OCI-LY1 (cell line): ENCODE results near the gene PICALM.

Source experiments
- H2AFZ ChIP-seq: fragments of 200-600 bp; sonication (generic), shearing (Covaris generic); 2 replicates; pipeline ENCODE4 v1.6.0; 2014; ENCODE audit warnings: antibody characterized with exemption, mild to moderate bottlenecking, low read length
- H3F3A ChIP-seq: fragments of 200-600 bp; sonication (generic), shearing (Covaris generic); 2 replicates; pipeline ENCODE4 v1.6.0; 2014; ENCODE audit warnings: mild to moderate bottlenecking, antibody characterized with exemption, low read length, moderate library complexity; ENCODE audit not compliant: insufficient read depth
- H3K27ac ChIP-seq: fragments of 200-600 bp; sonication (generic); 2 replicates; pipeline ENCODE4 v1.5.1; 2014; ENCODE audit warnings: low read length, mixed run types, mild to moderate bottlenecking, low read depth; ENCODE audit not compliant: poor library complexity, severe bottlenecking
- H3K27me3 ChIP-seq: fragments of 200-600 bp; sonication (generic); 2 replicates; pipeline ENCODE4 v1.6.0; 2014; ENCODE audit warnings: antibody characterized with exemption, mild to moderate bottlenecking, low read length, moderate library complexity; ENCODE audit not compliant: insufficient read depth
- H3K36me3 ChIP-seq: fragments of 200-600 bp; sonication (generic); 2 replicates; pipeline ENCODE4 v1.6.1; 2014; ENCODE audit warnings: mild to moderate bottlenecking, antibody characterized with exemption, low read length, moderate library complexity, mixed read lengths; ENCODE audit not compliant: insufficient read depth
- H3K4me1 ChIP-seq: fragments of 200-600 bp; sonication (generic); 2 replicates; pipeline ENCODE4 v1.5.1; 2014; ENCODE audit warnings: mild to moderate bottlenecking, low read length, moderate library complexity; ENCODE audit not compliant: insufficient read depth, severe bottlenecking
- H3K4me2 ChIP-seq: fragments of 200-600 bp; sonication (generic), shearing (Covaris generic); 2 replicates; pipeline ENCODE4 v1.6.1; 2014; ENCODE audit warnings: low read length
- H3K4me3 ChIP-seq: fragments of 200-600 bp; sonication (generic); 2 replicates; pipeline ENCODE4 v1.5.1; 2014; ENCODE audit warnings: low read length, low read depth, mild to moderate bottlenecking, mixed read lengths; ENCODE audit not compliant: poor library complexity, severe bottlenecking
- H3K79me2 ChIP-seq: fragments of 200-600 bp; shearing (Covaris generic); 2 replicates; pipeline ENCODE4 v1.6.1; 2016; ENCODE audit warnings: mixed run types, low read length, mixed read lengths; ENCODE audit not compliant: insufficient read depth
- H3K9ac ChIP-seq: fragments of 200-600 bp; sonication (generic), shearing (Covaris generic); 2 replicates; pipeline ENCODE4 v1.6.1; 2014; ENCODE audit warnings: mild to moderate bottlenecking, low read length, mixed read lengths
- H3K9me2 ChIP-seq: fragments of 200-600 bp; sonication (generic), shearing (Covaris generic); 2 replicates; pipeline ENCODE4 v1.6.1; 2014; ENCODE audit warnings: low read depth, mild to moderate bottlenecking, low read length, mixed read lengths
- H3K9me3 ChIP-seq: fragments of 200-600 bp; shearing (Covaris generic); 2 replicates; pipeline ENCODE4 v1.6.1; 2014; ENCODE audit warnings: low read length, mixed read lengths
- H4K20me1 ChIP-seq: fragments of 200-600 bp; sonication (generic), shearing (Covaris generic); 2 replicates; pipeline ENCODE4 v1.6.0; 2016; ENCODE audit warnings: mild to moderate bottlenecking, low read length; ENCODE audit not compliant: insufficient read depth
- CTCF ChIP-seq: fragments of 200-600 bp; sonication (generic), shearing (Covaris generic); IDR thresholded peaks from 2 replicates; pipeline ENCODE4 v1.5.1; 2017; ENCODE audit warnings: mild to moderate bottlenecking, antibody characterized with exemption, low read length, moderate library complexity, mixed read lengths
- EZH2 ChIP-seq: fragments of 200-600 bp; sonication (generic), shearing (Covaris generic); IDR thresholded peaks from 2 replicates; pipeline ENCODE4 v1.8.0; 2017; ENCODE audit warnings: borderline replicate concordance, mixed run types, mild to moderate bottlenecking, antibody characterized with exemption, low read length, moderate library complexity, mixed read lengths

Gene PICALM

GRCh38 chr11:86062719-86063118 is 6.2 kb downstream of the PICALM start:
- Histone ChIP-seq H3K9me3 (peaks cover 6% of the 10 kb centered on the region), H3K27ac (peak overlapping the region; percentile 29), H3K9ac (no peak overlapping the region), H3K4me3 (no peak overlapping the region), H3K79me2 (peaks cover 100% of the 10 kb centered on the region), H3K27me3 (no peaks in the 10 kb centered on the region), H3K4me2 (peak overlapping the region; percentile 81; the same call in 1 of the 2 replicates), H3K36me3 (peaks cover 21% of the 10 kb centered on the region), H3K4me1 (peaks cover 56% of the 10 kb centered on the region), H2AFZ (no peak overlapping the region), H4K20me1 (0 out of 2 replicates have a peak, but pooled peaks cover 2% of the 10 kb centered on the region), H3K9me2 (no peaks in the 10 kb centered on the region), H3F3A (no peaks in the 10 kb centered on the region)
- TF ChIP-seq CTCF: no peak
- no peak for TF ChIP-seq EZH2

- Histone ChIP-seq H3K27me3 (no peaks in the 10 kb centered on the region), H3K9ac (no peak overlapping the region), H3K4me1 (peaks cover 56% of the 10 kb centered on the region), H3K4me3 (no peak overlapping the region), H3K4me2 (no peak overlapping the region), H3K9me2 (no peaks in the 10 kb centered on the region), H3K9me3 (peaks cover 9% of the 10 kb centered on the region), H3K79me2 (peaks cover 100% of the 10 kb centered on the region), H3K27ac (no peak overlapping the region), H4K20me1 (0 out of 2 replicates have a peak, but pooled peaks cover 2% of the 10 kb centered on the region), H3F3A (no peaks in the 10 kb centered on the region), H2AFZ (no peak overlapping the region), H3K36me3 (peaks cover 28% of the 10 kb centered on the region)
- TF ChIP-seq EZH2 (no peak), CTCF (no peak)
These were observed 7.2 kb downstream of the PICALM start for GRCh38 chr11:86061483-86062205.

GRCh38 chr11:86060544-86060943 is 8.3 kb downstream of the PICALM start:
- no peak for TF ChIP-seq CTCF
- TF ChIP-seq EZH2: no peak
- H3K9me2 ChIP-seq: no peaks in the 10 kb centered on the region
- peaks cover 100% of the 10 kb centered on the region for H3K79me2 ChIP-seq
- no peak overlapping the region for H2AFZ ChIP-seq
- no peak overlapping the region for H3K4me2 ChIP-seq
- peaks cover 34% of the 10 kb centered on the region for H3K36me3 ChIP-seq
- H3K4me1 ChIP-seq: peaks cover 46% of the 10 kb centered on the region
- no peaks in the 10 kb centered on the region for H3K27me3 ChIP-seq
- H3K9me3 ChIP-seq: peaks cover 9% of the 10 kb centered on the region
- H3K4me3 ChIP-seq: no peak overlapping the region
- H3K9ac ChIP-seq: no peak overlapping the region
- no peaks in the 10 kb centered on the region for H3F3A ChIP-seq
- H3K27ac ChIP-seq: no peak overlapping the region
- 0 out of 2 replicates have a peak, but pooled peaks cover 2% of the 10 kb centered on the region for H4K20me1 ChIP-seq
